Skin of body (tissue), 2 donors: ENCODE measurements around the gene GPR27. TPM values are rescaled to one million over a fixed set of nuclear protein-coding genes. Genes with fewer than 3 reads are reported as not detected.

Experiments used
- DNase-seq: peaks from one replicate; lab custom pipeline; 2025; lab: John Stamatoyannopoulos, UW
- total RNA-seq: library from RNA; depleted of rRNA; stranded (reverse); fragments of >200 nt; gene quantifications from one replicate; pipeline ENCODE4 v1.2.3, GENCODE V29; 2014

GPR27 gene
- total RNA-seq, 1 donor from 2014 or later = 5.2 TPM

GRCh38 chr3:71785532-71786216, 32.0 kb downstream of the GPR27 start:
- no peak for DNase-seq

GRCh38 chr3:71786217-71786549, 32.5 kb downstream of the GPR27 start:
- no peak for DNase-seq

GRCh38 chr3:71786551-71786950, 32.9 kb downstream of the GPR27 start:
- peak; percentile 78 for DNase-seq

- DNase-seq = no peak
Measured at GRCh38 chr3:71787851-71788405, 34.3 kb downstream of the GPR27 start.

- DNase-seq = no peak
Measured at GRCh38 chr3:71789922-71790321, 36.3 kb downstream of the GPR27 start.

GRCh38 chr3:71791634-71792033, 38.0 kb downstream of the GPR27 start:
- DNase-seq = no peak

- DNase-seq = no peak
Measured at GRCh38 chr3:71796290-71796689, 42.6 kb downstream of the GPR27 start.

- no peak for DNase-seq
Measured at GRCh38 chr3:71797455-71797854, 43.8 kb downstream of the GPR27 start.

GRCh38 chr3:71800023-71800422, 46.4 kb downstream of the GPR27 start:
- no peak for DNase-seq

- no peak for DNase-seq
Measured at GRCh38 chr3:71801986-71802385, 48.3 kb downstream of the GPR27 start.

GRCh38 chr3:71803248-71803647, 49.6 kb downstream of the GPR27 start:
- DNase-seq = no peak

- no peak for DNase-seq
Measured at GRCh38 chr3:71805199-71805598, 51.5 kb downstream of the GPR27 start.

- DNase-seq = no peak
Measured at GRCh38 chr3:71805691-71806090, 52.0 kb downstream of the GPR27 start.

Other genes starting within 250 kb of the GPR27 start
- gene FOXP1, start 170.1 kb upstream of the GPR27 start, total RNA-seq = 56.7 TPM
- 11.0 TPM for gene EIF4E3, start 28.5 kb upstream of the GPR27 start, total RNA-seq
- gene PROK2, start 31.3 kb downstream of the GPR27 start, total RNA-seq = 4.1 TPM